ENCODE results near the gene BCR. TPM values are rescaled to one million over a fixed set of nuclear protein-coding genes. Genes with fewer than 3 reads are reported as not detected.

BCR gene
- total and polyA plus RNA-seq, 2 of the 13 experiments (the other 11 are each of a cell fraction or from before 2014, with no cell fraction given): 19.9 to 33.6 TPM

GRCh38 chr22:23157560-23158515 is 22.5 kb upstream of the BCR start (continued):
- no peak for TF ChIP-seq IRX3 (CRISPR knock-in tag; IDR thresholded peaks at IDR 0.05; ENCODE audit: borderline replicate concordance, low read depth)
- no peak for TF ChIP-seq ZC3H4 (CRISPR knock-in tag; IDR thresholded peaks at IDR 0.05; ENCODE audit: borderline replicate concordance)
- TF ChIP-seq SALL1 (CRISPR knock-in tag; IDR thresholded peaks at IDR 0.05): no peak; the same call in 1 of the 2 replicates
- TF ChIP-seq ZNF274 (CRISPR knock-in tag; IDR thresholded peaks at IDR 0.05): no peak
- no peak for TF ChIP-seq ZNF790 (CRISPR knock-in tag; IDR thresholded peaks at IDR 0.05; ENCODE audit: borderline replicate concordance)
- TF ChIP-seq ZSCAN21 (CRISPR knock-in tag; IDR thresholded peaks at IDR 0.05; ENCODE audit: borderline replicate concordance): no peak
- TF ChIP-seq AGO1 (IDR thresholded peaks at IDR 0.05; ENCODE audit: low read depth, low read length, poor library complexity, severe bottlenecking): peak; percentile 59
- TF ChIP-seq ZNF816 (CRISPR knock-in tag; IDR thresholded peaks at IDR 0.05; ENCODE audit: borderline replicate concordance): peak; percentile 65; the same call in 1 of the 2 replicates
- TF ChIP-seq, protein P1, sequence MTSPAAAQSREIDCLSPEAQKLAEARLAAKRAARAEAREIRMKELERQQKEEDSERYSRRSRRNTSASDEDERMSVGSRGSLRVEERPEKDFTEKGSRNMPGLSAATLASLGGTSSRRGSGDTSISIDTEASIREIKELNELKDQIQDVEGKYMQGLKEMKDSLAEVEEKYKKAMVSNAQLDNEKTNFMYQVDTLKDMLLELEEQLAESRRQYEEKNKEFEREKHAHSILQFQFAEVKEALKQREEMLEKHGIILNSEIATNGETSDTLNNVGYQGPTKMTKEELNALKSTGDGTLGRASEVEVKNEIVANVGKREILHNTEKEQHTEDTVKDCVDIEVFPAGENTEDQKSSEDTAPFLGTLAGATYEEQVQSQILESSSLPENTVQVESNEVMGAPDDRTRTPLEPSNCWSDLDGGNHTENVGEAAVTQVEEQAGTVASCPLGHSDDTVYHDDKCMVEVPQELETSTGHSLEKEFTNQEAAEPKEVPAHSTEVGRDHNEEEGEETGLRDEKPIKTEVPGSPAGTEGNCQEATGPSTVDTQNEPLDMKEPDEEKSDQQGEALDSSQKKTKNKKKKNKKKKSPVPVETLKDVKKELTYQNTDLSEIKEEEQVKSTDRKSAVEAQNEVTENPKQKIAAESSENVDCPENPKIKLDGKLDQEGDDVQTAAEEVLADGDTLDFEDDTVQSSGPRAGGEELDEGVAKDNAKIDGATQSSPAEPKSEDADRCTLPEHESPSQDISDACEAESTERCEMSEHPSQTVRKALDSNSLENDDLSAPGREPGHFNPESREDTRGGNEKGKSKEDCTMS (CRISPR knock-in tag; conservative IDR thresholded peaks at IDR 0.05): no peak
- no peak for TF ChIP-seq POLR2G (IDR thresholded peaks at IDR 0.05; ENCODE audit: low read depth, low read length)
- 0 out of 2 replicates have a peak, but pooled peaks have one; percentile 33 for TF ChIP-seq AHDC1 (CRISPR knock-in tag; IDR thresholded peaks at IDR 0.05; ENCODE audit: borderline replicate concordance)
- TF ChIP-seq E2F2 (CRISPR knock-in tag; IDR thresholded peaks at IDR 0.05; ENCODE audit: borderline replicate concordance): no peak
- TF ChIP-seq NFKB2 (CRISPR knock-in tag; IDR thresholded peaks at IDR 0.05; ENCODE audit: borderline replicate concordance): peak; percentile 36; the same call in 1 of the 2 replicates
- no peak for TF ChIP-seq SRF (IDR thresholded peaks at IDR 0.05; ENCODE audit: low read depth, low read length)
- TF ChIP-seq NCOR1 (IDR thresholded peaks at IDR 0.05; ENCODE audit: borderline replicate concordance, low read length): no peak
- TF ChIP-seq ZNF607 (CRISPR knock-in tag; IDR thresholded peaks at IDR 0.05; ENCODE audit: borderline replicate concordance): no peak
